Parathyroid adenoma (tissue), 2 donors: Measurements from ENCODE around the gene EXOC4.

Experiments
- H2AFZ ChIP-seq: fragments of 300-600 bp; sonication (generic); one replicate; pipeline ENCODE4 v1.7.0; 2017; ENCODE audit warnings: antibody characterized with exemption, mild to moderate bottlenecking
- H3K27ac ChIP-seq: fragments of 300-600 bp; sonication (generic); one replicate; pipeline ENCODE4 v1.7.0; 2017
- H3K27me3 ChIP-seq: fragments of 300-600 bp; sonication (generic); one replicate; pipeline ENCODE4 v1.7.0; 2017; ENCODE audit warnings: low read length; ENCODE audit not compliant: control insufficient read depth, insufficient read depth
- H3K36me3 ChIP-seq: fragments of 300-600 bp; sonication (generic); one replicate; pipeline ENCODE4 v1.7.0; 2017; ENCODE audit warnings: low read length; ENCODE audit not compliant: control insufficient read depth, insufficient read depth
- H3K4me1 ChIP-seq: fragments of 300-600 bp; sonication (generic); one replicate; pipeline ENCODE4 v1.7.0; 2017; ENCODE audit warnings: control low read depth
- H3K4me2 ChIP-seq: fragments of 300-600 bp; sonication (generic); one replicate; pipeline ENCODE4 v1.7.0; 2017; ENCODE audit warnings: low read length
- H3K4me3 ChIP-seq: fragments of 300-600 bp; sonication (generic); one replicate; pipeline ENCODE4 v1.7.0; 2017; ENCODE audit warnings: low read depth, low read length
- H3K79me2 ChIP-seq: fragments of 300-600 bp; sonication (generic); one replicate; pipeline ENCODE4 v1.7.0; 2017; ENCODE audit warnings: control low read depth
- H3K9ac ChIP-seq: fragments of 300-600 bp; sonication (generic); one replicate; pipeline ENCODE4 v1.7.0; 2017; ENCODE audit warnings: mild to moderate bottlenecking
- H3K9me3 ChIP-seq: fragments of 300-600 bp; sonication (generic); one replicate; pipeline ENCODE4 v1.7.0; 2017; ENCODE audit warnings: low read length; ENCODE audit not compliant: control insufficient read depth
- TF ChIP-seq, protein P1 (sequence below): fragments of 300-600 bp; sonication (generic); IDR thresholded peaks from one replicate; pipeline ENCODE4 v1.7.0; 2017; ENCODE audit warnings: antibody characterized with exemption, mild to moderate bottlenecking
- donor health status: primary hyperparathyroidism.

EXOC4 gene

DNA sequence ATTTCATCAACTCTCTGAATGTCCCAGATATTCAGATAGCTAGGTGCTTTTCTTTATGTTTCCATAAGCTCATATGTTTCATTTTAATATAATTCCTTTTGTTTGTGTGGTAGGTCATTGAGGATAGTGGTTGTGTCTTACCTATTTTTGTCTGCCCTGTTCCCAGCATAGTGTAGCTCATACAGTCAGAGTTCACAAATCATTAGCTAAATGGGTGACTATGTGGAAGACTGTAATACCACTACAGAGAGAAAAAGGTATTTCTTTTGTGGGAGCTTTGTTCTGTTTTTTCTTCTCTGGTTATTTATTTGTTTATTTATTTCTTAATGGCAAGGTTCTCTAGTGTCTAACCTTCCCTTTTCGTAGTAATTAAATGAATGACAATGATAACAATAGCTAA lies 39.8 kb downstream of the EXOC4 start:
- no peak overlapping the region for H3K27ac ChIP-seq
- H3K4me2 ChIP-seq = no peak overlapping the region
- TF ChIP-seq, protein P1, sequence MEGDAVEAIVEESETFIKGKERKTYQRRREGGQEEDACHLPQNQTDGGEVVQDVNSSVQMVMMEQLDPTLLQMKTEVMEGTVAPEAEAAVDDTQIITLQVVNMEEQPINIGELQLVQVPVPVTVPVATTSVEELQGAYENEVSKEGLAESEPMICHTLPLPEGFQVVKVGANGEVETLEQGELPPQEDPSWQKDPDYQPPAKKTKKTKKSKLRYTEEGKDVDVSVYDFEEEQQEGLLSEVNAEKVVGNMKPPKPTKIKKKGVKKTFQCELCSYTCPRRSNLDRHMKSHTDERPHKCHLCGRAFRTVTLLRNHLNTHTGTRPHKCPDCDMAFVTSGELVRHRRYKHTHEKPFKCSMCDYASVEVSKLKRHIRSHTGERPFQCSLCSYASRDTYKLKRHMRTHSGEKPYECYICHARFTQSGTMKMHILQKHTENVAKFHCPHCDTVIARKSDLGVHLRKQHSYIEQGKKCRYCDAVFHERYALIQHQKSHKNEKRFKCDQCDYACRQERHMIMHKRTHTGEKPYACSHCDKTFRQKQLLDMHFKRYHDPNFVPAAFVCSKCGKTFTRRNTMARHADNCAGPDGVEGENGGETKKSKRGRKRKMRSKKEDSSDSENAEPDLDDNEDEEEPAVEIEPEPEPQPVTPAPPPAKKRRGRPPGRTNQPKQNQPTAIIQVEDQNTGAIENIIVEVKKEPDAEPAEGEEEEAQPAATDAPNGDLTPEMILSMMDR = no peak
- no peaks in the 10 kb centered on the region for H3K27me3 ChIP-seq
- no peaks in the 10 kb centered on the region for H3K79me2 ChIP-seq
- H3K4me3 ChIP-seq = no peak overlapping the region
- H3K9me3 ChIP-seq = no peaks in the 10 kb centered on the region
- H2AFZ ChIP-seq = no peak overlapping the region
- H3K4me1 ChIP-seq = peaks cover 4% of the 10 kb centered on the region
- no peak overlapping the region for H3K9ac ChIP-seq
- no peaks in the 10 kb centered on the region for H3K36me3 ChIP-seq

DNA sequence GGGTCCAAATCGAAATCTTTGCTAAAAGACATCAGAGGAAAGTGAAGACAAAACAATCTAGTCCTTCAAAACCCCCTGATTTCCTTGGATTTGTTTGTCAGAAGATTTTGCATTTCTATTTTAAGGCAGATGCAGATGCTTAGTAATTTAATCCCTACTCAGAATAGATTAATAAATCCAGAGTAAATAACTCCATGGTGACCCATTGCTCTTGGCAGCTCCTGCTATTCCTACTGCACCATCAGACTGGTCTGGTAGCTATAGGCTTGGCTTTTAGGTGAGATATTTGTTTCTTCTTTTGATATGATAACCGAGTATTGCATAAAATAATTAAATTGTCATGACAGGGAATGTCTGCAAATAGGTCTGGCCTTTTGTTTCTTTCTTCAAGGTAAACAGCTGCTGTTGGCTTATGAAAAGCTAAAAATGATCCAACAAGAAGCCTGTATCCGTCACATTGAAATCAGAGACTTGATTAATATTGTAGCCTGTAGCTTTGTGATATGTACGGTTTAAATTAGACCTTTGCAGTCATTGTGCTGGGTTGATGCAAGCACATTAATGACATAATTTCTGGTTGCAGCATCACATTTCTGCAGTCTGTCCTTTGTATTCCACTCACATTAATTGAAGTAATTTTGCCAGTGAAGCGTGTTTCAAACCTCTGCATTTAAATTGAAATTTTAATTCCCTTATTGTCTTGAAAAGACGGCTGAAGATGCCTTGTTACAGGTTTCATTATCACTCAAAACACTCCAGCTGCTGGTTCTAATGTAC lies 40.7 kb downstream of the EXOC4 start:
- H3K36me3 ChIP-seq = no peaks in the 10 kb centered on the region
- no peaks in the 10 kb centered on the region for H3K27me3 ChIP-seq
- H3K9me3 ChIP-seq = no peaks in the 10 kb centered on the region
- H3K4me3 ChIP-seq = no peak overlapping the region
- TF ChIP-seq, protein P1 = no peak
- no peak overlapping the region for H3K4me2 ChIP-seq
- H3K4me1 ChIP-seq = peaks cover 4% of the 10 kb centered on the region
- no peaks in the 10 kb centered on the region for H3K79me2 ChIP-seq
- H2AFZ ChIP-seq = no peak overlapping the region
- no peak overlapping the region for H3K27ac ChIP-seq
- no peak overlapping the region for H3K9ac ChIP-seq

DNA sequence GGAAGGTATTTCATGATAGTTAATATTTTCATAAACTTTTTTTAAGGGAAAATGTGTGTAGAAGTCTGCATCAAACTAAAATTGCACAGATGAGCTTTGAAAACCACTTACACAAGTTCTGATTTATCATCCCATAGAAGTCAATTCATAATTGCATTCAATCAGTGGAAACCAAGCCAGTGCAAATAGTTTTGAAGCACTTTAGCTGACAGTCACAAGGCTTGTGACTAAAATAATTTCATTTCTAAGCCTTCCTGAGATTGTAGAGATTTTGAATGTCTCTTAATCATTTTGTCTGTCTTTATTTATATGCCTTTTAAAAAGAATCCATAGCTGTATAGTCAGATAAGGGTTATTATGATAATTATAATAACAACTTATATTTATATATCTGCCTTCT lies 41.4 kb downstream of the EXOC4 start:
- H3K4me2 ChIP-seq = no peak overlapping the region
- no peaks in the 10 kb centered on the region for H3K79me2 ChIP-seq
- no peaks in the 10 kb centered on the region for H3K27me3 ChIP-seq
- H3K4me3 ChIP-seq = no peak overlapping the region
- peaks cover 4% of the 10 kb centered on the region for H3K4me1 ChIP-seq
- H2AFZ ChIP-seq = no peak overlapping the region
- H3K27ac ChIP-seq = no peak overlapping the region
- no peak overlapping the region for H3K9ac ChIP-seq
- TF ChIP-seq, protein P1 = no peak
- H3K36me3 ChIP-seq = no peaks in the 10 kb centered on the region
- no peaks in the 10 kb centered on the region for H3K9me3 ChIP-seq

DNA sequence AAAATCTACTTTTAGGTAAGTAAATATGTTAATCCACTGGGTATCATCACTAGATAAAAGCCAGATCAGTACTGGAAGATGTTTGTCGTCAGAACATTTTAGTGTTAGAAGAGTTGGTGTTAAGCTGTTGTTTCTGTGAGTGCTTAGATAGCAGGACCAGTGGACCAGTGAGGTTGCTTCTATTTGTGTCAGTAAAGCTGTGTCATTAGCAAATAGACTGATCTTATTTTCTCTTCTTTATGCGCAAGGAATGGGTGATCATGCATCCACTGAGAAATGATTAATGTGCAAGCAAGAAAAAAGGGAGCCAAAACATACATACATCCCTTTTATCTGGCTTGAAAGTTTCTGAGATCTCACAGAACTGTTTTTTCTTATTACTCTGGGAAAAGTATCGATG lies 42.6 kb downstream of the EXOC4 start:
- H3K4me2 ChIP-seq = no peak overlapping the region
- TF ChIP-seq, protein P1 = no peak
- H2AFZ ChIP-seq = no peak overlapping the region
- no peak overlapping the region for H3K9ac ChIP-seq
- peaks cover 3% of the 10 kb centered on the region for H3K79me2 ChIP-seq
- no peaks in the 10 kb centered on the region for H3K36me3 ChIP-seq
- no peak overlapping the region for H3K27ac ChIP-seq
- H3K9me3 ChIP-seq = no peaks in the 10 kb centered on the region
- H3K4me3 ChIP-seq = no peak overlapping the region
- peaks cover 4% of the 10 kb centered on the region for H3K4me1 ChIP-seq
- H3K27me3 ChIP-seq = no peaks in the 10 kb centered on the region

DNA sequence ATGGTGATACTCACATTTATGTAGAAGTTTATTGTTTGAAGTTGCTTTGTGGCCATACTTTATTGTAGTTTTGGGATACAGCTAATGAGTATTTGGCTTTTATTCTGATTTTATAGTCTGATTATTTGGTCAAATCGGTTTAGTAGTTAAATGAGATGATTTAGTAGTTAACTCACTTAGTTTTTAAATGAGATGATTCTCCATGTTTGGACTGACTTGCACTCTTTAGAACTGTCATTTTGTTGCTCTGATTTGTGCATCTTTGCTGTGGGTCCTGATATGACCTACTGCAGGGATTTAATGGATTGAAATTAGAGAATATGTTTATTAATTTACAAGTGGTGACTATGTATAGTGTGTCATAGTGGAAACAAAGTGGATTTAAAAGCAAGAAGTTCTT lies 44.2 kb downstream of the EXOC4 start:
- Histone ChIP-seq H3K9me3 (no peaks in the 10 kb centered on the region), H3K27me3 (no peaks in the 10 kb centered on the region), H3K4me3 (no peak overlapping the region), H3K4me1 (peaks cover 10% of the 10 kb centered on the region), H3K79me2 (peaks cover 3% of the 10 kb centered on the region), H2AFZ (no peak overlapping the region), H3K27ac (no peak overlapping the region), H3K36me3 (no peaks in the 10 kb centered on the region), H3K9ac (no peak overlapping the region), H3K4me2 (no peak overlapping the region)
- TF ChIP-seq, protein P1 = no peak
